ENCODE measurements around the gene CTBP2.

CTBP2 gene

DNA sequence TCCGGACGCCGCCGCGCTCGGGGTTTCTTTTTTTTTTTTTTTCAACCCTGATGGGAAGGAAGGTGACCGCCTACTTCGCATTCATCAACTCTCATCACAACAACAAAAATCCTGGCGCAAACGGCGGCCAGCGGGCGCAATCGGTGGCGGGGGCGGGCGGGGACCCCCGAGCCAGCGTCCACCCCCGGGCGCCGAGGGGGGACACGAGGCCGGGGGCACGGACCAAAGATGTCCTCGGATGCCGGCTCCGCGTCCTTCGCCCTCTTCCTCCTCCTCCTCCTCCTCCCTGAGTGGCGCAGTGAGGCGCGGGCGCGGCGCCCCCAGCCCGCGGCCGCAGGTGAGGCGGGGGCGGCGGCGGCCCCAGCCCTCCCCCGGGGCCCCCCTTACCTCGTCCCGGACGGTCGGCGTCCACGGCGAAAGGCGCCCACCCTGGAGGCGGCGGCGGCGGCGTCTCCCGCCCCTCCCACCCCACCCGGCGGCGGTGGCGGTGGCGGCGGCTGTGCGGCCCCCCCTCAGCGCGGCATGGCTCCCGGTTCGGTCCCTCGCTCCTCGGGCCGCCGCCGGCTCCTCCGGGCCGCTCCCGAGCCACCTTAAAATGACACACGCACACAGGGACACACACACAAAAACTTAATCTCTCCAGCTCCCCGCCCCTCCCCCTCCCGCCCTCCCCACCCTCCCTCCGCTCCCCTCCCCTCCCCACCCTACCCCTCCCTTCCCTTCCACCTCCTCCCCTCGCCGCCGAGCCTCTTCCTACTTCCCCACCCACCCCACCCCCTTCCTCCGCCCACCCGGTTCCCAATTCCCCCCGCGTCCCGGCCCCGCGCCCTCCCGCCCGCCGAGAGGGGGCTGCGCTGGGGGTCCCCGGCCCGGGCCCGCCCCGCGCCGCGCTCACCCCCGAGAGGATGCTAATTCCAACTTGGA, at the start of gene CTBP2:
Gene CTBP2, minus strand, starts transcription at position 632 of the 924 bp plus-strand sequence.
- no peak for DNase-seq (ENCODE audit: low read depth in 2 of 2)

DNA sequence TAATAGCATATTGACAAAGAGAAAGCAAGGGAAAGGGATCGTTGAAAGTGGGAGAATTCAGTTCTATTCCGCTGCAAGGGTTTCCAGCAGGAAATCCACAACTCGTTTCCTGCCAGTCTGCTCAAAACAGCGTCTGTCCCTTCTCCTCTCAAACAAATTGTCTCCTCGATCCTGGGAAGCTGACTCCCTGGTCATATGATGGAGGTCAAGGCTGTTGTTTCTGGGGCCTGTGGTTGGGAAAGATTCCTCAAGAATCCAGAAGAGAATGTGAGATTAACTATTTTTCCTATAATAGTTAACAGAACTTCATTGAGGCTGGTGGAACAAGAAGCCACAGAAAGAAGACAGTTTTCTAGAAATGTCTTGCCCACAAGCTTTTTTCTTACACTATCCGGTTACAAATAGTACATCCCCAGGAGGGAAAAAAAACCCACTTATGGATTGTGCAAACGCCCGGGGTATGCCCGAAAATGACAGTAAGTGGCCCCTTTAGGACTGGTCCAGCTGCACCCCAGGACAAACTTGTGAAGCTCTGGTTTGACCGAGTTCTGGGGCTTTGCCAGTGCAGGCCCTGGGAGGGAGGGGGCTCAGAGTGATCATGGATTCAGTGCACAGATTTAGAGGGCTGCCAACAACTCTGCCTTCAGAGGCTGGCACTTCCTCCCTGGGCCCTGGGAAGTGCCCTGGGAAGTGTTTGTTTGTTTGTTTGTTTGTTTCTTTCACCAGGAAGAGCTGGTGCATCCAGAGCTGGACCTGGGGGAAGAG, 49.4 kb upstream of the CTBP2 start:
- DNase-seq (ENCODE audit: low read depth in 2 of 2) = no peak

DNA sequence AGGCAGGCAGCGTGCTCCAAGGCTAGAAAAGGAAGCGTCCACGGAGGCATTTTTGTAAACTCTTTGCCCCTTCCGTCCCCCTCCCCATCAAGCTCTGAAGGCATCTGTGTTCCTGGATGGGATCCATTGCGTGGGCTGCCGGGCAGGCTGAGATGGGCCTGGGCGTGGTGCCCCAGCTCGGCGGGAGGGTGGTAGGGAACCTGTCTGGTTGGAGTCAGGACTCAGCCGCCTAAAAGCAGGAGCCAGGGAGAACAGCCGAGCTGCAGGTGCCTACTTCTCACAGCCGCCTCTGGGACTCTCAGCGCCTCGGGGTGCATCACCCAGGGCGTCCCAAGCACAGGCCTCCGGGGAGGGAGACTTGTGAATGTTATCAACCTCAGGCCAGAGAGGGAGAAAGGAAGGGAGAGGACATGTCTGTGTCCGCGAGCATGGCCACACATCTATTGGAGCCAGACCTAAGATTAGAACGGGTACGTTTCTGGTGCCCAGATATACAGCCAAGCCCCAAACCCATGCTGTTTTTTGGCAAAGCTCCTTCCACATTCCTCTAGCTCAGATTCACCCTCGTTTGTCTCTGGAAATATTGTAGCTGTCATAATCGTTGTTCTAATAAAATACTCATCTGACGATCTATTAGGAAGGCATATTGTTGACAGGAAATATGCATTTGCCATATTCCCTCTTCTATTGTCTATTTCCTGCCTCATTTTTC, 48.6 kb upstream of the CTBP2 start:
- no peak for DNase-seq (ENCODE audit: low read depth in 2 of 2)

DNA sequence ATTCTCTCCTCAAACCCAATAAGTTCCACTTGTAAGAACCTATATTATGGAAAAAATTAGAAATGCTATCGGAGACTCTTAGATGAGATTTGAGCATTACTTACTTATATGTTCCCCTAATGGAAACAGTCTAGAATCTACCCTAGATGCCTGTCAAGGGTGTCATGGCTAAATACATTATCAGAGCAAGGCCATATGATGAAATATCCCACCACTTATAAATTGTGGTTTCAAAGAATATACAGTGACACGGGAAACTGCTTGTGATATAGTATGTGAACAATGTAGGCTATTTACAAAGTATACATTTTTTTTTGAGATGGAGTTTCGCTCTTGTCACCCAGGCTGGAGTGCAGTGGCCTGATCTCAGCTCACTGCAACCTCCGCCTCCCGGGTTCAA, 46.3 kb upstream of the CTBP2 start:
- no peak for DNase-seq (ENCODE audit: low read depth in 2 of 2)

DNA sequence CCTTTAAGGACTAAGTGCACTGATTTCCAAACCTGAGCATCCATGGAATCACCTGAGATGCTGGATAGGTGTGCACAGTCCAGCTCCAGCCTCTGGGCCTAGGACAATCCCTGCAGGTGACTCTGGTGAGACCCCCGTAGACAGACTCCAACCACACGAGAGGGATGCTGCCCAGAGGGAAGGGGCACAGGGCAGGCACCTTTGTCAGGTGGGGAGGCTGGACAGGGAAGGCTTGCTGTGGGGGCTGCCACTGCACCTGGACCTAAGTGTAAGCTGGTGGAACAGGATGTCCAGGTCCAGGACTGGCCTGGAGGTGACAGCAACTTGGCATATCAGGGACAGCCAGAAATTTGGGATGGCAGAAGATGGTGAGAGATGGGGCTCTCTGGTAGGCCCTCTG, 45.1 kb upstream of the CTBP2 start:
- no peak for DNase-seq (ENCODE audit: low read depth in 2 of 2)

DNA sequence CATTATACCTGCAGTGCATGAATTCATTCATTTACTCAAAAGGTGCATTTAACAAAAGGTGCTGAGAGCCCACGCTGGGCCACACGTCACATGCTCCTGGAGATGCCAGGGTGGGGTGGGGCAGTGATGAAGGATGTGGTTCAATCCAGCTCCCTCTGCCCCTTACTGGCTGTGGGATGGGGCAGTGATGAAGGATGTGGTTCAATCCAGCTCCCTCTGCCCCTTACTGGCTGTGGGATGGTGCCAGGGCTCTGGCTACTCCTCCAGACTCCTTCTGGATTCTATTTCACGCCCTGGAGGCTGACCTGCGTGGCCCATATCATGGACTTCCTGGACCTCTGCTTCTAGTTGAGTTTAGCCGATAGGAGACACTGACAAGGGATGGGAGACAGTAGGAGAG, 44.0 kb upstream of the CTBP2 start:
- no peak for DNase-seq (ENCODE audit: low read depth in 2 of 2)

DNA sequence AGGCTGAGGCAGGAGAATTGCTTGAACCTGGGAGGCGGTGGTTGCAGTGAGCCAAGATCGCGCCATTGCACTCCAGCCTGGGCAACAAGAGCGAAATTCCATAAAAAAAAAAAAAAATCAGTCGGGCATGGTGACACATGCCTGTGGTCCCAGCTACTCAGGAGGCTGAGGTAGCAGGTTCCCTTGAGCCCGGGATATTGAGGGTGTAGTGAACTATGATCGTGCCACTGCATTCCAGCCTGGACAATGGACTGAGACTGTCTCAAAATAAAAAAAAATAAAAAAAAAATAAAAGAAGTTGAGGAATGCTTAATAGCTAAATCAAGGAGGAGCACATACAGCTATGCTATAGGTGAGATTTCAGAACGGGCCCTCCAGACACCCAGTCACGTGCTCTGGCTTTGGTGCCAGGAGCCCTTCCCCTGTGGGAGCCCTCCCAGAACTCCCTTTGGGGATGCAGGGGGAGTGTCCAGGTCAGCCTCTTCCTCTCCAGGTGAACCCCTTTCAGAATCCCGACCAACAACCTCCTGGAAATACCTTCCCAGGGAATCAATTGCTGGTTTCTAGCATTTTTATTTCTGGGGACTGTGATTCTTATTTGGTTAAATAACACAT, 42.9 kb upstream of the CTBP2 start:
- no peak for DNase-seq (ENCODE audit: low read depth in 2 of 2)

DNA sequence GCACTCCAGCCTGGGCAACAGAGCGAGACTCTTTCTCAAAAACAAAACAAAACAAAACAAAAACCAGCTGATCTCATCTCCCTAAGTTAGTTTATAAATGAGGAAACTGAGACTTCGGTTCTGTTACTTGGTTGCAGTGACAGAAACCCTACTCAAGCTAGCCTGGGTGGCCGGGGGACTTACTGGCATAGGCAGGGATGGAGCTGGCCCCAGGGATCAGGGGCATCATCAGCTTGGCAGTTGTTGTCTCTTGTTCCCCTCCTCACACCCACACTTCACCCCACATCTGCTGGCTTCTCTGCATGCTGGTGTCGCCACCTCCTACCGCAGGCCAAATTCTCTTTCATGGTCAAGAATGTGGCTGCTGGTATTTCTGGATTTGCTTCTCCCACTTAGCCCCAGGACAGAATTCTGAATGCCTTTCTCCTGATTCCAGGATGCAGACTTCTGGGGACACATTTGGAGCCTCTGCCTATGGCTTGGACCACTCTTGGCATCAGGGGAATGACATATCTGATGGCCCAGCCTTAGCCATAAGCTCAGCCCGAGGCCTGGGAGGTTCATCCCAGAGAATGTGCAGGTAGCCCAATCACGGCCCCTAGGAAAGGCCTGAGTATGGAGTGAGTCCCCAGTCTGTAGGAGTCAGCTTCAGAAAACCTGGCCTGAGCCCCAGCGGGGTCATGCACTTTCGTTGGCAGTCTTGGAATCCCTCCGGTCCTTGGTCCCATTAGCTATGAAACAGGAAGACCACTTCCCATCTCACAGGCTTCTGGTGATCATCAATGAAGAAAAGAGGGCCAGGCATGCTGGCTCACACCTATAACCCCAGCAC, 41.6 kb upstream of the CTBP2 start:
- no peak for DNase-seq (ENCODE audit: low read depth in 2 of 2)

DNA sequence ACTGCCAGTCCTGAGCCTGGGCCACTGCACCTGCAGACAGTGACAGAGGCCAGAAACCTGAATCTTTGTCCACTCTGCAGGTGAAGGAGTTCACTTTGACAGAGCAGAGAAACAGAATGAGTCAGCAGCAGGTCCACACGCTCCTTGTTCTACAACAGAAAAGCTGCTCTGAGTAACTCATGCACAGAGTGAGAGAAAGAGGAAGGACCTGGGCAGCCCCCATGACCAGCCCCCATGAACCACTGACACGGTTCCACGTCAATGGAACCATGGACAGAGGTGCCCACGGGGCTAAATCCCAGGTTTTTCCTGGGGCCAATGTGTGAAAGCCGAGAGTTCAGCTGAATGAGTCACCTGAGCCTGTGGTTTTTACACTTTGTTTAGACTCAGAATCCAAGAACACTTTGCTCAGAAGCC, 40.8 kb upstream of the CTBP2 start:
- DNase-seq (ENCODE audit: low read depth in 2 of 2) = no peak

DNA sequence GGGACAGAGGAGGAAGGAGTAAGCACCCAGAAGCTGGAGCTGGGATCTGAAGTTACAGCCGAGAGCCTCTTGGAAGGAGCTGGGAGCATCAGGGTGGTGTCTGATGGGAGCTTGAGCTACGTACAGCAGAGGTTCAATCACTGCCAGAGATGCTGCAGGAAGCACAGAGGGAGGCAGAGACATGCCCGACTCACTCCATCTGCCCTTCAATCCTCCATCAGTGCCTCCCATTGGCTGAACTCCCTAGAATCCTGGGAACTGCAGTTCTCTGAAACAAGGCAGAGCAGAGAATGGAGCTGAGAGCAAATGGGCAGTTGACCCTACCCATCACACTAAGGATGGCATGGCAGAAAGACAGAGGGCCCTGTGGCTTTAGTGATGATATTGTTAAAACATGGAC, 40.0 kb upstream of the CTBP2 start:
- DNase-seq (ENCODE audit: low read depth in 2 of 2) = no peak

DNA sequence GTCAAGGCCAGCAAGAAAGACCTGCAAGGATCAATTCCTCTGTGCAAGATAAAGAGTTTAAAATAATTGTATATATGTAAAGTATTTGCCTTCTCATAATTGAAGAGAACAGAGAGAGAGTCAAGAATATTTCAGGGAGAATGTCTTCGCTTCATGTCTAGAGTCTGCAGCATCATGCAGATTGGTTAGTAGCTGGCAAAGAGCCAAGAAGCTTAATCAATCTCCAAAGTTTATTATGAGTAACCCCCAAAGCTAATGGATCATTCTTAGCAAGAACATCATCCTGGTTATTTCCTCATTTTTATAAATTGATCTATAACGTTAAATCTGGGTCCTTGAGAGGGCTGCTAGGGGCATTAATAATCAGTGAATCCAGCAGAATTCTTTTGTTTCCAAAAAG, 38.9 kb upstream of the CTBP2 start:
- no peak for DNase-seq (ENCODE audit: low read depth in 2 of 2)

DNA sequence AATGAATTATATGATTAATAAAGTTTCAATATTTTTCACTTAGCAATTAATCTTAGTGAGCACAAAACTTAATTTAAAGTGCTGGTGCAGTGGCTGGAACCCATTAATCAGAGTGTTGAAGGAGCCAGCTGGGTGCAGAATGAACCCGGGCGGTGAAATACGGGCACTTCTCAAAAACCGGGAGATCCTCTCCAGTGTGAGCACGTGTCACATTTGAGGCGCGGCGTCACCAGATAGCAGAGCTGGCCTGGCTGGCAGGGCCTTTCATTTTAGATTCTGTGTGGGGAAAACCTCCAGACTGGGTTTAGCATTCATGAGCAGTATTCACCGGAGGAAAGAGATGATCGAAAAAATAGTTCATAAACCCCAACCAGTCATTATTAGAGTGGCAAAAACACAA, 34.5 kb upstream of the CTBP2 start:
- no peak for DNase-seq (ENCODE audit: low read depth in 2 of 2)

DNA sequence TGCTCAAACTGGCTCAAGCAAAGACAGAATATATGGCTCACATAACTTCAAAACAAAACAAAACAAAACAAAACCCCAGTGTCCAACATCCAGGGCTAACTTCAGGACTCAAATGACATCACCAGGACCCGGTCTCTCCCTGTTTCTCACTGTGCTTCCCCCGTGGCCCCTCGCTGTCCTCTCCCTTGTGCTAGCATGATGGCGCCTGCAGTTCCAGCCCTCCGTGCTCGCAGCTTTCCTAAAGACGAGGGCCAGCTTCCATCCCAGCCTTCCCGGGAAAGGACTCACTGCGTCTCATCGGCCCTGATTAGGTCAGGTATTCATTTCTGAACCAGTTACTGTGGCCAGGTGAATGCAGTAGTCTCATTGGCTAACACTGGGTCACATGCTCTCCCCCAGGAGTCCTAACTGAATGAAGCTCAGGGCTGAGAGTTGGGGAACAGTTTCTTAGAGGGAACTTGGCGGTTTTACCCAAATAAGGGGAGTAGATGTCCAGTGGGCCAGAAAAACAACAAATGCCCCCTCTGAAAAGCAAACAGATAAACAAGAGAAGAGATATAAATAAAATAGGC, 33.0 kb upstream of the CTBP2 start:
- DNase-seq (ENCODE audit: low read depth in 2 of 2) = no peak

DNA sequence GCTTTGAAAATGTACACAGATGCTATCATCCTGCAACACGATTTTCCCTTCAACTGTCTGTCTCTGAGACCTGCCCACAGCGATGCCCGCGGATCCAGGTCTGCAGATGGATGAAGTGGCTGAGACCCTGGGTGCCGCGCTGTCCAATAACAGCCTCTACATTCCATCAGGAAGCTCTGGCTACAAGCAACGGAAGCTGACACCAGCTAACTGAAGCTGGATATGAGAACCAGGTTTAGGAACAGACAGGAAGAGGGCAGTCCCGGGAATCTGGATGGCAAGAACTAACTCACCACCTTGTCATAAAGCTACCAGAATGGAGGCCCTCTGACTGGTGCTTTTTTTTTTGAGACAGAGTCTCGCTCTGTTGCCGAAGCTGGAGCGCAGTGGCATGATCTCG, 32.3 kb upstream of the CTBP2 start:
- DNase-seq (ENCODE audit: low read depth in 2 of 2) = no peak

DNA sequence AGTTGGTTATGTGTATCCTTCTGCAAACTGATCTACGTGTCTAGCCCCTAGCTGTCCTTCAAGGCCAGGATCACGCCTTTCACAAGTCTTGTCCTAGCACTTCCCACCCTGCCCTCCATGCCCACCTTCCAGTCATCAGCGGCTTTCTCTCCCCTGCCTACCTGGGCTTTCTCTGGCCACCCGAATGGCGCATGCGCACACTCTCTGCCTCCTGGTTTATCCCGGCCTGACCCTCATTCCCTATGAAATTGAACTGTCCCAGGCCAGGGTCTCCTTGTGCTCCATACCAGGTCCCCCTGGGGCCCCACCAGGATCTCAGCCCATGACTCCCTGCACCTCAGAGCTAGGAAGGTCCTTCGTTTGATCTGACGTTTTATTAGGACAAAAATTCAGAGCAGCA, 31.6 kb upstream of the CTBP2 start:
- DNase-seq (ENCODE audit: low read depth in 2 of 2) = no peak

DNA sequence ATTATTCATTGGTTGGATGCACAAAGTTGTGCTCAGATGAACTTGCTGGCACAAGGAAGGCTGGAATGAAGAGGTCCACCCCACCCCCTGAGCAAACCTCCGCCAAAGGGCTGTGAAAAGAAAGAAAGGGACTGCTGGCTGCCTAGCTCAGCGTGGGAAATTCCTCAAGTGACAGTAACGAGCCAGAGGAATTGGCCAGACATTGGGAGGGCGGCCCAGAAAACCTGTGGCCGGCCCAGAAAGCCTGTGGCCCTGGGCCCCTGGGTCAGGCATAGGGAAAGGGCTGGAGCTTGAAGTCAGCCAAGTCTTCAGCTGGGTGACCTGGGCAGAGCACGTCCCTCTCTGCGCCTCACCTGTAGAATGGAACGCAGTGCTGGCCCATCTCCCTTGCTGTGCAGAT, 30.6 kb upstream of the CTBP2 start:
- DNase-seq (ENCODE audit: low read depth in 2 of 2) = no peak

DNA sequence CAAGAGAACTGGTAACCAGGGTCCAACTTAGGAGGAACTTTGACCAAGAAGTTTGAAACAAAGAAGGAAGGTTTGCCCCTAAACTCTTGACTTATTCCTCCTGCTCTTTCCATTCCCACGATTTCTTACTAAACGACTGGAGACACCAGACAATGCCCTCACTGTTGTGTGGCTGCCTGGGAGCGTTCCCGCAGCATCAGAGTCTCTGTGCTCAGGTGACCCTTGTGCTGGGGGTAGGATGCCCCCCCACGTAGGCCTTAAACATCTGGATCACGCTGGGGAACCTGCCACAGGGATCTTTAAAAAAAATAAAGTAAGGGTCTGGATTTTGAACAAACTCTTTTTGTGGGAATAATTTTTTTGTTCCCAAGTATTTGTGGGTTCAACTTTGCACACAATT, 30.1 kb upstream of the CTBP2 start:
- no peak for DNase-seq (ENCODE audit: low read depth in 2 of 2)

DNA sequence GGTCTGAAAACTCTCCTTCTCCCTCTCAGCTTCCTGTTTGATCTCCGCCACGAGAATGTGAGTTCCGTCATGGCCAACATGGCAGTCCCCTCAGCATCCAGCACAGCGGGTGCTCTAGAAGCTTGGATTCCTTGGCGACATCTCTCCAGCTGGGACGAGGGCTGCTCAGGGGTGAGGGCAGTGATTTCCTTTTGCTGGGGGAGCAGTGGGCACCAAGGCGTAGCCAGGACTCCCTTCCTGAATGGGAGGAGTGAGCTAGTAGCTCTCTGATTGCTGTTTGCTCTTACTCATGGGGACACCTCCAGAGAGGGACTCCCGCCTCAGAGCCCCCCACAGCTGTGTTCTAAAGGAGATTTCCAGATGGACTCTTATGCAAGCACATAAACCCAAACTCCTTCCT, 28.8 kb upstream of the CTBP2 start:
- no peak for DNase-seq (ENCODE audit: low read depth in 2 of 2)

DNA sequence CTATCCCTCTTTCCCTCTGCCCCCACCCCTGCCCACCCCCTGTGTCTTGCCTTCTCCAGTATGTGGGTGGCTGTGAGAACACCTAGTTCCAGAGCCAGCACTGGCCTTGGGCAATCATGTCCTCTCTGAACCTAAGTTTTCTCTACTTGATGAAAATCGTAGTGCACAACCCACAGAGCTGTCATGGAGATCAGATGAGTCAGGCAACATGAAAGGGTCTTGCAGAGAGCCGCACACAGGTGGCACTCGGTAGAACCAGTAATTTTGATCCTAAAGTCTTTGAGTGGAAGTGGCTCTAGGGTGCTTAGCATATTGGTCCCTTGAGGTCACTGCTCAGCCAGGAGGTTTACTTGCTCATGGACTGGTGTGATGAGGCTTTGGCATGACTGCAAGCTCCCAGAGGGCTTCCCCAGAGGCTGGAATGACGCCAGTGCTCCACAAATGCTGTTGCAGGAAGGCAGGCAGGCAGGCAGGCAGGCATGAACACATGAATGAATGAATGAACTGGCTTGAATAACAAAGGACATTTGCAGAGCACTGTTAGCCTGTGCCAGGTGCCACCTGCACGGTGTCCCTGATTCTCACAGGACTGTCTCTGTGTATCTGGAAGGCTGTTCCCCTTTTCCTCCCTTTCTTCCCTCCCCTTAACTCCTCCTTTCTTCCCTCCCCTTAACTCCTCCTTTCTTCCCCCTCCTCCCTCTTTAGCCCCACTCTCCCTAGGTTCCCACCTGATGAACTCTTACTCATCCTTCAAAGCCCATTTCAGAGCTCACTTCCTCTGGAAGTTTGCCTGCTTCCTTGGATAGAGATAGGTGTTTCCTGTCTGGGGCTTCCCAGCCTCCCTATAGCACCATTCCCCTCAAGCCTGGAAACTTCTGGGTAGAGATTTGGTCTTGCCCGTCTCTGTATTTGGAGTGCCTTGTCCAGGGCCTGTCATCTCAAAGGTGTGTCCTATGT, 27.2 kb upstream of the CTBP2 start:
- no peak for DNase-seq (ENCODE audit: low read depth in 2 of 2)

Measured in stimulated activated CD4-positive, alpha-beta T cell treated with anti-CD3 and anti-CD28 coated beads, Interleukin-15, amount 100 ng/mL, for 48 hours (primary cell).